ENCODE measurements around the gene RGS12. TPM values are rescaled to one million over a fixed set of nuclear protein-coding genes. Genes with fewer than 3 reads are reported as not detected.

The RGS12 gene
- total RNA-seq, 4 donors from 2014 or later = 20.4 to 86.1 (median 34.1) TPM

DNA sequence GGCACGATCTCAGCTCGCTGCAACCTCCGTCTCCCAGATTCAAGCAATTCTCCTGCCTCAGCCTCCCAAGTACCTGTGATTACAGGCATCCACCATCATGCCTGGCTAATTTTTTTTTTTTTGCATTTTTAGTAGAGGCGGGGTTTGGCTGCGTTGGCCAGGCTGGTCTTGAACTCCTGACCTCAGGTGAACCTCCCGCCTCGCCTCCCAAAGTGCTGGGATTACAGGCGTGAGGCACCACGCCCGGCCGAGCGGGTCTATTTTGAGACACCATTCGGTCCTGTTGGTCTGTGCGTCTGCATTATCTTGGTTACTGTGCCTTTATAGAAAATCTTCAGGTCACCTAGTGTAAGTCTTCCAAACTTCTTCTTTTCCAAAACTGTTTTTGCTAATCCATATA lies 21.7 kb upstream of the RGS12 start:
- TF ChIP-seq CTCF (IDR thresholded peaks at IDR 0.05; ENCODE audit: low read depth) = no peak

- TF ChIP-seq CTCF (IDR thresholded peaks at IDR 0.05; ENCODE audit: low read depth) = no peak
Observed at GRCh38 chr4:3276986-3277385, 15.8 kb upstream of the RGS12 start.

DNA sequence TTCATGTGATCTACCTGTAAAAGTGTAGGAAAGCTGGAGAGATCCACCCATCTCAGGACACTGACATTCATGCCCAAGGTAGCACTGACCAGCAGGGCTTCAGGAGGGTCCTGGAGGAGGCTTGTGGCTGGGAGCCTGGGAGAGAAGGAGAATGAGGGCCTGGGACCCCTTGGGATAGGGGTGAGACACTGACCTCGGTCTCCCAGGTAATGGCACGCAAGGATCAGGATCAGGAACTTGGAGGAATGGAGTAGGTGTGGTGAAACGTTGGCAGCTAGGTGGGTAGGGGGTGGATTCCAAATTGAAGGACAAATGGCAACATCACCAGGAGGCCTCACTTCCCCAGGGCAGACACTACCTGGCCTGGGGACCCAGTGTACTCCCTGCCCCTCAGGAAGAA lies 12.4 kb upstream of the RGS12 start:
- no peak for TF ChIP-seq CTCF (IDR thresholded peaks at IDR 0.05; ENCODE audit: low read depth)

GRCh38 chr4:3283483-3283882 lies 9.3 kb upstream of the RGS12 start:
- no peak for TF ChIP-seq CTCF (IDR thresholded peaks at IDR 0.05; ENCODE audit: low read depth)

DNA sequence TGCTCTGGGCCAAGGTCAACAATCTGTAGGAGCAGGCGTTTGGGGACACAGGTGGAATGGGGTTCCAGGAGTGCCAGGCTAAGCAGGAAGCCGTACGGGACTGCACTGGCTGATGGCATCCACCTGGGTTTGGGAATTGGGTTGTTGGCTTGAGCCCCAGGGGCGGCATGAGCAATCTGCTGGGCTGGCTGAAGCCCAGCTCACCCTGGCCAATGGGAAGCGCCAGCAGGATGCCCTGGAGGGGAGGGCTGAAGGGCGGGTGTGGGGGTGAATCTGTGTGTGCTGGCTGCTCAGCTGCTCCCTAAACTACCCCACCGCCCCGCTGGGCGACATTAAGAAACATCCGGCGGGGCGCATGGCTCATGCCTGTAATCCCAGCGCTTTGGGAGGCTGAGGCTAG lies 8.9 kb upstream of the RGS12 start:
- no peak for TF ChIP-seq CTCF (IDR thresholded peaks at IDR 0.05; ENCODE audit: low read depth)

DNA sequence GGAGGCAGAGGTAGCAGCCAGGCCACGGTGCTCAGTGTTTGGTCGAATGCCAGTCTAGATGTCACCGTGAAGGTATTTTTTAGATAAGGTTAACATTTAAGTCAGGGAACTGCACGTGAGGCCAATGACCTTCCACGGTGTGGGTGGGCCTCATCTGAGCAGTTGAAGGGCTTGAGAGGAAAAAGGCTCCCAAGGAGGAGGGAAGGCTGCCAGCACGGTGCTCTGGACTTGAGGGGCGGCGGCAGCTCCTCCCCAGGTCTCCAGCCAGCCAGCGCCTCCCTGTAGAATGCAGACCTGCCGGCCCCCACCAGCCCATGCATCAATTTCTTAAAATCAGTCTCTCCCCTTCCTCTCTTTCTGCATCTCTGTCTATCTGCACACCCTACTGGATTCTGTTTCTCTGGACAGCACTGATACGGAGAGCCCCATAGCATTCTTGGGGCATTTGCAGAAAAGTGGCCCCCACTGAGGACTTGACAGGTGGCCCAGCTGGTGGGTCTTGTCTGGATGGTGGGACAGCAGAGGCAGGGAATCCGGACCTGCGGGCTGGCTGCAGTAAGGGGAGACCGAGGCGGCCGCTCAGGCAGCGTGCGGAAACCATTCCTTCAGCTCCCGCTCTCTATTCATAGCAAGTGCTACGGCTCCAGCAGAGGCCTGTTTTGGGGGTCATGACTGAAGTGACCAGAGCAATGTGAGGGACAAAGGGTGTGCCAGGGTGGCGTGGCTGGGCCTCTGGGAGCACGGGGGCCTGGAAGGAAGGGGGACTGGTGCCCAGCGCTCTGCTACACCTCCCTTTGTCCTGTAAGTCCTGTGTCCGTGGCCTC lies 7.9 kb upstream of the RGS12 start:
- no peak for TF ChIP-seq CTCF (IDR thresholded peaks at IDR 0.05; ENCODE audit: low read depth)

DNA sequence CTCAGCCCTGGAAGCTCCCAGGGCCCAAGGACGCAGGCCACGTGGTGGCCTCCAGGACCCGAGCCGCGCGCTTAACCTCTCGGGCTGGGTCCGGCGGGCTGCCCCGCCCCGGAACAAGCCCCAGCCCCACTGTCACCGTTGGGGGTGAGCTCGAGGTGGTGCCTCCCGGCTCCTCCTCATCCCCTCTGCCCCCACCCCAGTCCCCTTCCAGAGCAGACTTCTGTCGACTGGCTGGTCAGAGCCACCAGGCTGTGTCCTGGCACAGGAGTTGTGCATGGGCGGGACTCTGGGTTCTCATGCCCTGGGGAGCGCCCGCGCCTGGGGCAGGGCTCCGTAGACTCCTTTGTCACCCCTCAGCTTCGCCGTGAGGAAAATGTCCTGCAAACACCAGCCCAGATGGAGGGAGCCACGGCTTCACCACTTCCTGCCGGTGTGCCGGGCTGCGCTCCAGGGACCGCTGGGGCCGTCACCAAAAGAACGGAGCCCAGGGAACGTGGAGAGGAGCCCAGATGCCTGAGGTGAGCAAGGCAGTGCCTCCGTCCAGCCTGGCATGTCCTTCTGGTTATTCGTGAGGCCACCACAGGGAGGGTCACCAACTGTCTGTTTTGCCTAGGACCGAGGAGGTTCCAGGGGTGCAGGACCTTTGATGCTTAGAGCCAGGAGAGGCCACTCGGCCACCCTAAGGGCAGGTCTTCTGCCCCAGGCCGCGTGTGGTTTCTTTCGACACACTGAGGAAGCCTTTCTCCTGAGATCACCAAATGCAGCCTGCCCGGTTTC lies 7.1 kb upstream of the RGS12 start:
- TF ChIP-seq CTCF (IDR thresholded peaks at IDR 0.05; ENCODE audit: low read depth) = no peak

Data from subcutaneous adipose tissue (tissue), 4 donors.